Hypothalamus (tissue), 51 donors: Measurements from ENCODE around the gene MARK1.

Experiments used
- DNase-seq, 51 donors: peaks; one replicate each; lab custom pipeline; 2025; lab: John Stamatoyannopoulos, UW

Gene MARK1

GRCh38 chr1:220708244-220708643, 180.3 kb downstream of the MARK1 start:
- no peak for DNase-seq

GRCh38 chr1:220708936-220709801, 181.2 kb downstream of the MARK1 start:
- no peak for DNase-seq

GRCh38 chr1:220710333-220710732, 182.4 kb downstream of the MARK1 start:
- DNase-seq = no peak

GRCh38 chr1:220711056-220711809, 183.3 kb downstream of the MARK1 start:
- DNase-seq = no peak
